Upper lobe of right lung (tissue), 1 donor: ENCODE data around the gene SLC39A5. TPM values are rescaled to one million over a fixed set of nuclear protein-coding genes. Genes with fewer than 3 reads are reported as not detected.

ENCODE experiments used
- ATAC-seq: fragments of 200-7000 bp; cut with Tn5 transposase; one replicate; pipeline ENCODE4 v1.9.1; 2020; ENCODE audit warnings: mild to moderate bottlenecking, moderate library complexity
- DNase-seq: peaks from one replicate; pipeline ENCODE4 v3.0.0-alpha.2; 2020
- H3K27ac ChIP-seq: fragments of 200-600 bp; one replicate; pipeline ENCODE4 v1.8.0; 2022
- H3K27me3 ChIP-seq: fragments of 200-600 bp; one replicate; pipeline ENCODE4 v1.8.0; 2022; ENCODE audit warnings: mild to moderate bottlenecking
- H3K36me3 ChIP-seq: fragments of 200-600 bp; one replicate; pipeline ENCODE4 v1.8.0; 2022
- H3K4me1 ChIP-seq: fragments of 200-600 bp; one replicate; pipeline ENCODE4 v1.8.0; 2022
- H3K4me3 ChIP-seq: fragments of 200-600 bp; one replicate; pipeline ENCODE4 v1.8.0; 2022; ENCODE audit warnings: mild to moderate bottlenecking
- H3K9me3 ChIP-seq: fragments of 200-600 bp; one replicate; pipeline ENCODE4 v1.8.0; 2022
- intact Hi-C: fragments of 100-400 bp; cut with DNase I; formaldehyde crosslinking; loops from one replicate; pipeline ENCODE4 v1.11.0; 2022
- total RNA-seq: library from RNA; stranded (reverse); fragmentation: NEBNext Ultra II Directional; extraction: Animal tissue kit (Norgen Biotek cat#: 25700); gene quantifications from one replicate; pipeline ENCODE4 v1.2.1, GENCODE V29; 2021
- TF ChIP-seq, protein P1 (sequence below): fragments of 200-600 bp; IDR thresholded peaks from one replicate; pipeline ENCODE4 v1.8.0; 2022; ENCODE audit warnings: antibody characterized with exemption
- donor health status: DM: no; HTN: yes; CAD: no; lungs with severe emphysema.

SLC39A5 gene
- total RNA-seq, 1 donor from 2014 or later, result 0.87 TPM

DNA sequence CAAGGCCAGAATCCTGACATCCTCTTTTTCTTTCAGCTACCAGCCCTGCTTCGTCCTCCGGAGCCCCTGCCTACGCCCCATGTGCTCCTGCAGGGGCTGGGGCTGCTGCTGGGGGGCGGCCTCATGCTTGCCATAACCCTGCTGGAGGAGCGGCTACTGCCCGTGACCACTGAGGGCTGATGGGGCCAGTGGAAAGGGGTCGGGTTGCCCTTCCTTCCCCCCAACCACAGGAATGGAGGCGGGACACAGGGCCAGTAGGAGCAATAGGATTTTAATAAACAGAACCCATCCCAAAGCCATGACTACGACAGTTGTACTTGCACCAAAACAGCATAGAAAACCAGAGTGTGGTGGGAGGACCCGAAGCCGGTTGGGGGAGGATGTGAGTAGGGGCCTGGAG, 7.7 kb downstream of the SLC39A5 start:
- DNase-seq (no peak), ATAC-seq (no peak)
- no peaks in the 10 kb centered on the region for H3K4me1 ChIP-seq
- TF ChIP-seq, protein P1, sequence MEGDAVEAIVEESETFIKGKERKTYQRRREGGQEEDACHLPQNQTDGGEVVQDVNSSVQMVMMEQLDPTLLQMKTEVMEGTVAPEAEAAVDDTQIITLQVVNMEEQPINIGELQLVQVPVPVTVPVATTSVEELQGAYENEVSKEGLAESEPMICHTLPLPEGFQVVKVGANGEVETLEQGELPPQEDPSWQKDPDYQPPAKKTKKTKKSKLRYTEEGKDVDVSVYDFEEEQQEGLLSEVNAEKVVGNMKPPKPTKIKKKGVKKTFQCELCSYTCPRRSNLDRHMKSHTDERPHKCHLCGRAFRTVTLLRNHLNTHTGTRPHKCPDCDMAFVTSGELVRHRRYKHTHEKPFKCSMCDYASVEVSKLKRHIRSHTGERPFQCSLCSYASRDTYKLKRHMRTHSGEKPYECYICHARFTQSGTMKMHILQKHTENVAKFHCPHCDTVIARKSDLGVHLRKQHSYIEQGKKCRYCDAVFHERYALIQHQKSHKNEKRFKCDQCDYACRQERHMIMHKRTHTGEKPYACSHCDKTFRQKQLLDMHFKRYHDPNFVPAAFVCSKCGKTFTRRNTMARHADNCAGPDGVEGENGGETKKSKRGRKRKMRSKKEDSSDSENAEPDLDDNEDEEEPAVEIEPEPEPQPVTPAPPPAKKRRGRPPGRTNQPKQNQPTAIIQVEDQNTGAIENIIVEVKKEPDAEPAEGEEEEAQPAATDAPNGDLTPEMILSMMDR, result no peak
- peaks cover 39% of the 10 kb centered on the region for H3K36me3 ChIP-seq
- intact Hi-C loops, result no loop called here
- H3K27ac ChIP-seq, result no peak overlapping the region
- no peaks in the 10 kb centered on the region for H3K27me3 ChIP-seq
- H3K4me3 ChIP-seq, result no peak overlapping the region
- no peaks in the 10 kb centered on the region for H3K9me3 ChIP-seq

DNA sequence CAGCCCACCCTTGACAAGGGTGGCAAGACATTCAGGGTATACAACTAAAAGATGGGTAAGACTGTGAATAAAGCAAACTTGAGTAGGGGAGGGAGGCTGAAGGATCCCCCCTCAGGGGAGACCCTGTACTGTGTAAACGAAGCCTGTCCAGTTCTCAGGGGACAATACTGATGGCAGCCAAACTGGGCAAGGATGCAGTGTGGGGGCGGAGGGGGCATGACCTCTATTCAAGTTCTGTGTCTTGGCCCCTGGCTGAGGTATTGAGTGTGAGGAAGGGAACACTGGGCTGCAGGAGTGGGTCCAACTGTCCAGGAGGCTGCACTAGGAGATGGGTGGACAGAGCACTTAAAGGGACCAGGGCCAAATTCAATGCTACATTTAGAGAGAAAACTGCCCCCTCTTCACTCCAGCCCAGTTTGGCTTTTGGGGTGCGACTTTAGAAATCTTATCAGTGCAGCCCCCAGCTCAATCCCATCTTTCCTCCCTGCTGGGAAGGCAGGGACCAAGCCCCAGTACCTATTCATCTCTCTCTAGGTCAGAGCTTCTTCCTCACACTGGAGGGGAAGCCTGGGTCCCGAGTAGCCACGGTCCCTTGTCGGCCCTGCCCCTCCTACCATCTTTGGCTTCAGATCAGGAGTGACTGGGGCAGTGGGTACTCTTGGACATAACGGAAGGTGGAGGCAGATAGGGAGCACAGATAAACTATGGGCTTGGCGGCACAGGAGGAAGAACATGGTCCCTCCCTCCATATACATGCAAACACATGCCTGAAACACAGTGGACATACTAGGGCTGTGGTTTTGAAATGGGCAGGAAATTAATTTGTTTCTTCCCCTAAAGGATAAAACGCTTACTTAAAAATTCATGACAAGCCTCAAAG, 11.8 kb downstream of the SLC39A5 start:
- TF ChIP-seq, protein P1, result no peak
- Histone ChIP-seq H3K27ac (no peak overlapping the region), H3K27me3 (no peaks in the 10 kb centered on the region), H3K9me3 (no peaks in the 10 kb centered on the region), H3K36me3 (peaks cover 80% of the 10 kb centered on the region), H3K4me1 (no peaks in the 10 kb centered on the region), H3K4me3 (no peak overlapping the region)
- intact Hi-C loops, result no loop called here
- ATAC-seq (no peak), DNase-seq (no peak)

DNA sequence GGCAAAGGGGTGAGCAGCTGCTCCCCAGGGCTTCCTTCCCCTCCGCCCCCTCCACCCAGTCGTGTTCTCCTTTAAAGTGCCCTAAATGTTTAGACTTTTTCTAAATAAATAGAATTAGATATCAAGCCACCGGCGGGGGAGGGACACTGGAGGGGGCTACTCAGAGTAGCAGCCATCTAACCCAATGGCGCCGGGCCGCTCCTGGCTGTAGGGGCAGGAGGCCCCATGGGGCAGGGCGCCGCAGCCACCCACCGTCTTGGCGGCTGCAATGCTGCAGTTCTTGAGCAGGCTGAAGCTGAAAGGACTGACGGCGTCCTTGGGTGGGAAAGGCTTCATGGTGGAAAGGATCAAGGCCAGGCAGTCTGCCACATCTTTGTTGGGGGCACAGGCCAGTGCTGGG, 13.1 kb downstream of the SLC39A5 start:
- H3K36me3 ChIP-seq, result peaks cover 93% of the 10 kb centered on the region
- H3K27me3 ChIP-seq, result no peaks in the 10 kb centered on the region
- TF ChIP-seq, protein P1, result no peak
- H3K9me3 ChIP-seq, result no peaks in the 10 kb centered on the region
- intact Hi-C loops, result no loop called here
- no peak overlapping the region for H3K27ac ChIP-seq
- no peak overlapping the region for H3K4me3 ChIP-seq
- DNase-seq (no peak), ATAC-seq (no peak)
- H3K4me1 ChIP-seq, result no peaks in the 10 kb centered on the region

DNA sequence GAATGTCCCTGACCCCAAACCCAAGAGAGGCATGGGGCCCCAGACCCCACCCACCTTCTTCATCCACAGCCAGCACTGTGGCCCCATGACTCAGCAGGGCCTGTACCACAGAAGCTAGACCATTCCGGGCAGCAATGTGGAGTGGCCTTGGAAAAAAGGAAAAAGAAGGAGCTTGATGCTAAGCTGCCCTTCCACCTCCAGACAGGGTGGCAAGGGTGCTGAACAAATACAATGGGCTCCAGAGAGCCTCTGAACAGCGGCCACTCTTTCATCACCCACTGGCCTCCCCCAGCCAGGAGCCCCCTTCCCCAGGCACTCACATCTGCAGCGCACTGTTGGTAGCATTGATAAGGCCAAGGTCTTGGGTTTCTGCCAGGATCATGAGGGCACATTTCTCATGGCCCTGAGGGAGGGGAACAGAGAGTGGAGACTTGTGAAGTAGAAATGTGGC, 13.9 kb downstream of the SLC39A5 start:
- Histone ChIP-seq H3K27me3 (no peaks in the 10 kb centered on the region), H3K27ac (no peak overlapping the region), H3K4me3 (no peak overlapping the region), H3K9me3 (no peaks in the 10 kb centered on the region), H3K4me1 (no peaks in the 10 kb centered on the region), H3K36me3 (peaks cover 100% of the 10 kb centered on the region)
- DNase-seq (no peak), ATAC-seq (no peak)
- TF ChIP-seq, protein P1, result no peak
- intact Hi-C loops, result no loop called here

DNA sequence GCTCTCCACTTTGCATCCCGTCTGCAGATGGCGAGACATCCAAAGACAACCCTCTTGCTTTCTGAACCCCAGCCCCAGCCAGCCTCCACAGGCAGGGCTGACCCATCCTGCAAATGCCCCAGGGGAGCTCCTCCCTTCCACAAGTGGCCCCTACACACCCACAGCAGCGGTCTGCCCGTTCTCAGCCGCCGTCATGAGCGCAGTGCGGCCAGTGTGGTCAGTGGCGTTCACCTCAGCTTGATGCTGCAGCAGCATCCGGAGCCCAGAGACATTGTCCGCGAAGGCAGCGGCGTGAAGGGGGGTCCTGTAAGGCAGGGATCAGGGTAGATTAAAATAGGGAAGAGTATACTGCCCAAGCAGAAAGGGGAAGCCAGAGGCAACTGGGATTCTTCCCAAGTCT, 14.6 kb downstream of the SLC39A5 start:
- DNase-seq (no peak), ATAC-seq (no peak)
- TF ChIP-seq, protein P1, result no peak
- no peaks in the 10 kb centered on the region for H3K27me3 ChIP-seq
- H3K4me3 ChIP-seq, result no peak overlapping the region
- intact Hi-C loops, result no loop called here
- H3K9me3 ChIP-seq, result no peaks in the 10 kb centered on the region
- peaks cover 100% of the 10 kb centered on the region for H3K36me3 ChIP-seq
- H3K4me1 ChIP-seq, result no peaks in the 10 kb centered on the region
- H3K27ac ChIP-seq, result no peak overlapping the region
